ENCODE data around the gene DCST2. TPM values are rescaled to one million over a fixed set of nuclear protein-coding genes. Genes with fewer than 3 reads are reported as not detected.
A peak's percentile ranks its signal among the peaks of the same experiment; 100 is the strongest.

The DCST2 gene
- total and polyA plus RNA-seq, 10 of the 15 experiments (the other 5 are each of a cell fraction or from before 2014, with no cell fraction given) = 0.33 to 0.41 (median 0.36) TPM; not detected in 7

- TF ChIP-seq PRDM15 (CRISPR knock-in tag; IDR thresholded peaks at IDR 0.05) = no peak
- no peak for TF ChIP-seq PKNOX1 (IDR thresholded peaks at IDR 0.05)
- no peak for TF ChIP-seq IRF4 (IDR thresholded peaks at IDR 0.05; ENCODE audit: low read depth, low read length)
- peak; percentile 22; the same call in 1 of the 2 replicates for TF ChIP-seq TAF1 (IDR thresholded peaks at IDR 0.05; ENCODE audit: borderline replicate concordance, low read depth, low read length)
Observed at GRCh38 chr1:155003766-155004351, 29.7 kb downstream of the DCST2 start (continued).

- CTCF ChIA-PET = interaction anchor here (0.8 to 2.1 kb wide), 2 partner anchors 14 to 19 kb away, joined by 5 to 18 read pairs; no protein-coding TSS in a partner anchor
- TF ChIP-seq GATAD2B (conservative IDR thresholded peaks at IDR 0.05; ENCODE audit: low read depth) = no peak
- peak; percentile 44; the same call in 1 of the 2 replicates for TF ChIP-seq POLR2A (IDR thresholded peaks at IDR 0.05; ENCODE audit: low read depth, low read length)
- no peak for TF ChIP-seq KLF5 (IDR thresholded peaks at IDR 0.05; ENCODE audit: partially characterized antibody)
- TF ChIP-seq REST (IDR thresholded peaks at IDR 0.05; ENCODE audit: low read depth, low read length) = no peak
- TF ChIP-seq CBX3 (IDR thresholded peaks at IDR 0.05; ENCODE audit: borderline replicate concordance, low read depth) = no peak
- no peak for TF ChIP-seq ESRRA (IDR thresholded peaks at IDR 0.05; ENCODE audit: low read length)
- TF ChIP-seq HDAC2 (IDR thresholded peaks at IDR 0.05) = no peak
- TF ChIP-seq ZBED1 (IDR thresholded peaks at IDR 0.05; ENCODE audit: borderline replicate concordance) = no peak
- TF ChIP-seq RCOR1 (conservative IDR thresholded peaks at IDR 0.05; ENCODE audit: low read depth, low read length) = no peak
- TF ChIP-seq TCF3 (IDR thresholded peaks at IDR 0.05; ENCODE audit: borderline replicate concordance, insufficient read depth, low read depth, low read length) = no peak
Observed at GRCh38 chr1:155003227-155003765, 30.3 kb downstream of the DCST2 start.

More at GRCh38 chr1:155003227-155003765, 30.3 kb downstream of the DCST2 start:
- in situ Hi-C loops (cut with MboI) = no loop called here
- Histone ChIP-seq H3K79me2 (ENCODE audit: control insufficient read depth, insufficient read depth, low read length) (peaks cover 57% of the 10 kb centered on the region), H3K27me3 (replicated peaks in 1 of 2; ENCODE audit: control insufficient read depth in 2 of 2, insufficient read depth in 2 of 2, low read length in 1 of 2) (no peaks in the 10 kb centered on the region), H3K4me2 (ENCODE audit: control insufficient read depth, insufficient read depth) (peak overlapping the region; percentile 98), H2AFZ (ENCODE audit: control insufficient read depth, low read depth, low read length) (peak overlapping the region; percentile 48; the same call in 1 of the 2 replicates), H3K27ac (ENCODE audit: control insufficient read depth, insufficient read depth) (peak overlapping the region; percentile 91), H3K9me3 (replicated peaks; ENCODE audit: control insufficient read depth, insufficient read depth, low read length) (no peaks in the 10 kb centered on the region), H3K4me1 (ENCODE audit: control insufficient read depth, insufficient read depth, low read length) (peaks cover 38% of the 10 kb centered on the region), H4K20me1 (ENCODE audit: control insufficient read depth, insufficient read depth) (0 out of 2 replicates have a peak, but pooled peaks cover 3% of the 10 kb centered on the region), H3K36me3 (ENCODE audit: control insufficient read depth in 2 of 2, insufficient read depth in 2 of 2, low read length in 1 of 2) (no peaks in the 10 kb centered on the region; a peak in 1 of 4 replicates), H3K4me3 (peak overlapping the region; percentile 99), H3K9ac (ENCODE audit: control insufficient read depth, insufficient read depth, low read length) (peak overlapping the region; percentile 85)
- ChIA-PET POLR2A (interaction anchor here (0.8 to 1.9 kb wide), 7 partner anchors 15 to 59 kb away, joined by 3 to 8 read pairs (median 4); partner anchors contain the start of gene SHC1), SMC1A (ENCODE audit: uncharacterized antibody, unreplicated experiment) (interaction anchor here (1.2 to 1.4 kb wide), 4 partner anchors 9 to 30 kb away, joined by 3 to 4 read pairs (median 4); no protein-coding TSS in a partner anchor), RAD21 (ENCODE audit: unreplicated experiment) (interaction anchor here (1.1 to 3.3 kb wide), 4 partner anchors 12 to 82 kb away, joined by 4 to 14 read pairs (median 4); partner anchors contain the start of gene PBXIP1)
- BruUV-seq (replicated peaks) = TSS peak; percentile 28
- intact Hi-C loops (cut with micrococcal nuclease; ENCODE audit: unreplicated experiment) = loop anchor here (2.0 to 5.0 kb wide), 2 partner anchors 14 to 41 kb away; partner anchors contain the start of gene PYGO2
- FAIRE-seq (no peak), DNase-seq (ENCODE audit: low read depth, low spot score) (no peak), ATAC-seq (no peak)
- under 1% methylated on average over 25 of the region's 37 CpGs for WGBS (ENCODE audit: insufficient coverage, insufficient replicate concordance, low lambda C conversion rate, missing lambda C conversion rate)
